WTC11 (cell line): ENCODE results near the gene LRP1. TPM values are rescaled to one million over a fixed set of nuclear protein-coding genes. Genes with fewer than 3 reads are reported as not detected.

Experiments used
- FOXP1 ChIP-seq: sonication (generic); formaldehyde crosslinking; IDR thresholded peaks from 2 replicates; pipeline ENCODE4 v1.8.0; 2022; ENCODE audit warnings: missing genetic modification reagents, mild to moderate bottlenecking, moderate library complexity, borderline replicate concordance
- GABPB1 ChIP-seq: sonication (generic); formaldehyde crosslinking; IDR thresholded peaks from 2 replicates; pipeline ENCODE4 v1.8.1; 2023; ENCODE audit warnings: mild to moderate bottlenecking, missing genetic modification reagents
- JAZF1 ChIP-seq: fragments of 250-450 bp; sonication (Bioruptor Pico); IDR thresholded peaks from 2 replicates; pipeline ENCODE4 v1.9.0; 2021; ENCODE audit warnings: moderate library complexity, mild to moderate bottlenecking, inconsistent platforms
- JUN ChIP-seq: sonication (generic); formaldehyde crosslinking; IDR thresholded peaks from 2 replicates; pipeline ENCODE4 v1.8.0; 2023; ENCODE audit warnings: mild to moderate bottlenecking, missing genetic modification reagents
- MLX ChIP-seq: sonication (generic); formaldehyde crosslinking; IDR thresholded peaks from 2 replicates; pipeline ENCODE4 v1.8.1; 2023; ENCODE audit warnings: mild to moderate bottlenecking, missing genetic modification reagents, moderate library complexity
- MYBL2 ChIP-seq: sonication (generic); formaldehyde crosslinking; IDR thresholded peaks from 2 replicates; pipeline ENCODE4 v1.8.1; 2023; ENCODE audit warnings: mild to moderate bottlenecking, moderate library complexity, missing genetic modification reagents
- NFATC4 ChIP-seq: fragments of 250-450 bp; sonication (Bioruptor Pico); IDR thresholded peaks from 2 replicates; pipeline ENCODE4 v1.9.0; 2021; ENCODE audit warnings: mild to moderate bottlenecking
- NR1H2 ChIP-seq: sonication (generic); formaldehyde crosslinking; IDR thresholded peaks from 2 replicates; pipeline ENCODE4 v1.9.0; 2021; ENCODE audit warnings: mild to moderate bottlenecking, moderate library complexity, missing genetic modification reagents
- NR3C1 ChIP-seq: sonication (generic); formaldehyde crosslinking; conservative IDR thresholded peaks from 2 replicates; pipeline ENCODE4 v1.8.1; 2023; ENCODE audit warnings: low read depth, mild to moderate bottlenecking, missing genetic modification reagents
- OVOL2 ChIP-seq: fragments of 250-450 bp; sonication (Bioruptor Pico); IDR thresholded peaks from 2 replicates; pipeline ENCODE4 v1.9.0; 2021; ENCODE audit warnings: mild to moderate bottlenecking, borderline replicate concordance
- PRRX2 ChIP-seq: fragments of 250-450 bp; sonication (Bioruptor Pico); IDR thresholded peaks from 2 replicates; pipeline ENCODE4 v1.8.0; 2021; ENCODE audit warnings: mild to moderate bottlenecking
- RELA ChIP-seq: sonication (generic); formaldehyde crosslinking; IDR thresholded peaks from 2 replicates; pipeline ENCODE4 v1.8.1; 2022; ENCODE audit warnings: missing genetic modification reagents, mild to moderate bottlenecking, borderline replicate concordance
- SMAD3 ChIP-seq: sonication (generic); formaldehyde crosslinking; IDR thresholded peaks from 2 replicates; pipeline ENCODE4 v1.8.0; 2022; ENCODE audit warnings: missing genetic modification reagents, mild to moderate bottlenecking, borderline replicate concordance
- SMAD4 ChIP-seq: sonication (generic); formaldehyde crosslinking; IDR thresholded peaks from 2 replicates; pipeline ENCODE4 v1.8.0; 2022; ENCODE audit warnings: mild to moderate bottlenecking, missing genetic modification reagents
- SP1 ChIP-seq: sonication (generic); formaldehyde crosslinking; conservative IDR thresholded peaks from 2 replicates; pipeline ENCODE4 v1.8.1; 2022; ENCODE audit warnings: missing genetic modification reagents
- ZNF416 ChIP-seq: fragments of 250-450 bp; sonication (Bioruptor Pico); IDR thresholded peaks from 2 replicates; pipeline ENCODE4 v1.9.0; 2021; ENCODE audit warnings: mild to moderate bottlenecking, inconsistent platforms
- total RNA-seq: library from RNA; stranded (reverse); gene quantifications from 3 replicates; pipeline ENCODE4 v1.2.3, GENCODE V29; 2021
- TF ChIP-seq, protein P1 (sequence below): sonication (generic); formaldehyde crosslinking; IDR thresholded peaks from 2 replicates; pipeline ENCODE4 v1.8.1; 2023; ENCODE audit warnings: mild to moderate bottlenecking, missing genetic modification reagents
- TF ChIP-seq, protein P2 (sequence below): fragments of 250-450 bp; sonication (Bioruptor Pico); IDR thresholded peaks from 2 replicates; pipeline ENCODE4 v1.9.0; 2021; ENCODE audit warnings: mild to moderate bottlenecking, borderline replicate concordance
- TF ChIP-seq, protein P3 (sequence below): sonication (generic); formaldehyde crosslinking; IDR thresholded peaks from 2 replicates; pipeline ENCODE4 v1.8.0; 2023; ENCODE audit warnings: mild to moderate bottlenecking, missing genetic modification reagents
- TF ChIP-seq, protein P4 (sequence below): fragments of 250-450 bp; sonication (Bioruptor Pico); IDR thresholded peaks from 2 replicates; pipeline ENCODE4 v2.1.2; 2022; ENCODE audit warnings: mild to moderate bottlenecking, moderate library complexity
- TF ChIP-seq, protein P5 (sequence below): fragments of 200-600 bp; IDR thresholded peaks from 2 replicates; pipeline ENCODE4 v1.8.0; 2022; ENCODE audit warnings: antibody characterized with exemption
- TF ChIP-seq, protein P6 (sequence below): sonication (generic); formaldehyde crosslinking; IDR thresholded peaks from 2 replicates; pipeline ENCODE4 v1.8.1; 2022; ENCODE audit warnings: missing genetic modification reagents, borderline replicate concordance

Gene LRP1
- total RNA-seq, 1 experiment from 2014 or later = 120 TPM

DNA sequence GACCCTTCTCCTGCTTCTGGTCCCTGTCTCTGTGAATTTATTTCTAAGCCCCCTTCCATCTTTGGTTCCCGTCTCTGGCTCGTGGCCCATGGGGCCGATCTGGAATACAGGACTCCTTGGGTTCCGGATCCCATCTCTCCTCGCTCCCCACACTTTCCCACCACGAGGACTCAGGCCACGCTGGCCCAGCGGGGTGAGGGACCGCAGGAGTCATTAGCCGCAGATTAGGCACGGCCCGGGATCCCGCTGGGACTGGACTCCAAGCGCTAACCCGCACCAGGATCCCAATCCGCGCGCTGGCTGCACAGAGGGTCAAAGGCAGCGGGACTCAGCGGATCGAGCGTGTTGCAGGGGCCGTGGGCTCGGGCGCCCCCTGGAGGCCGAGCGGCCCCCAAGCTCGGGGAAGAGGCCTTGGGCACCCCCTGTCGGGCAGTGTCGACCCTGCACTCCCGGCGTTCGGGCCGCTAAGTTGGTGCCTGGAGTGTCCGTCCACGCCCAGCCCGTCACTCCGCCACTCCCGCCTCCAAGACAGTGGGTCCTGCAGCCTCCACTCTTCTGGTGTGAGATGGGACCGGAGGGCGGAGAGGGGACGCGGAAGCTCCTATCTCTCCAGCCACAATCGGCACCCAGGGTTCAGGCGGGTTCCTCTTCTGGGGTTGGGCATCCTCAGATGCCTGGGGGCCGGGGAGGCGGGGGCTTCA is 110.7 kb downstream of the LRP1 start (continued):
- TF ChIP-seq, protein P1, sequence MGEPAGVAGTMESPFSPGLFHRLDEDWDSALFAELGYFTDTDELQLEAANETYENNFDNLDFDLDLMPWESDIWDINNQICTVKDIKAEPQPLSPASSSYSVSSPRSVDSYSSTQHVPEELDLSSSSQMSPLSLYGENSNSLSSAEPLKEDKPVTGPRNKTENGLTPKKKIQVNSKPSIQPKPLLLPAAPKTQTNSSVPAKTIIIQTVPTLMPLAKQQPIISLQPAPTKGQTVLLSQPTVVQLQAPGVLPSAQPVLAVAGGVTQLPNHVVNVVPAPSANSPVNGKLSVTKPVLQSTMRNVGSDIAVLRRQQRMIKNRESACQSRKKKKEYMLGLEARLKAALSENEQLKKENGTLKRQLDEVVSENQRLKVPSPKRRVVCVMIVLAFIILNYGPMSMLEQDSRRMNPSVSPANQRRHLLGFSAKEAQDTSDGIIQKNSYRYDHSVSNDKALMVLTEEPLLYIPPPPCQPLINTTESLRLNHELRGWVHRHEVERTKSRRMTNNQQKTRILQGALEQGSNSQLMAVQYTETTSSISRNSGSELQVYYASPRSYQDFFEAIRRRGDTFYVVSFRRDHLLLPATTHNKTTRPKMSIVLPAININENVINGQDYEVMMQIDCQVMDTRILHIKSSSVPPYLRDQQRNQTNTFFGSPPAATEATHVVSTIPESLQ (CRISPR knock-in tag) = no peak
- TF ChIP-seq, protein P2, sequence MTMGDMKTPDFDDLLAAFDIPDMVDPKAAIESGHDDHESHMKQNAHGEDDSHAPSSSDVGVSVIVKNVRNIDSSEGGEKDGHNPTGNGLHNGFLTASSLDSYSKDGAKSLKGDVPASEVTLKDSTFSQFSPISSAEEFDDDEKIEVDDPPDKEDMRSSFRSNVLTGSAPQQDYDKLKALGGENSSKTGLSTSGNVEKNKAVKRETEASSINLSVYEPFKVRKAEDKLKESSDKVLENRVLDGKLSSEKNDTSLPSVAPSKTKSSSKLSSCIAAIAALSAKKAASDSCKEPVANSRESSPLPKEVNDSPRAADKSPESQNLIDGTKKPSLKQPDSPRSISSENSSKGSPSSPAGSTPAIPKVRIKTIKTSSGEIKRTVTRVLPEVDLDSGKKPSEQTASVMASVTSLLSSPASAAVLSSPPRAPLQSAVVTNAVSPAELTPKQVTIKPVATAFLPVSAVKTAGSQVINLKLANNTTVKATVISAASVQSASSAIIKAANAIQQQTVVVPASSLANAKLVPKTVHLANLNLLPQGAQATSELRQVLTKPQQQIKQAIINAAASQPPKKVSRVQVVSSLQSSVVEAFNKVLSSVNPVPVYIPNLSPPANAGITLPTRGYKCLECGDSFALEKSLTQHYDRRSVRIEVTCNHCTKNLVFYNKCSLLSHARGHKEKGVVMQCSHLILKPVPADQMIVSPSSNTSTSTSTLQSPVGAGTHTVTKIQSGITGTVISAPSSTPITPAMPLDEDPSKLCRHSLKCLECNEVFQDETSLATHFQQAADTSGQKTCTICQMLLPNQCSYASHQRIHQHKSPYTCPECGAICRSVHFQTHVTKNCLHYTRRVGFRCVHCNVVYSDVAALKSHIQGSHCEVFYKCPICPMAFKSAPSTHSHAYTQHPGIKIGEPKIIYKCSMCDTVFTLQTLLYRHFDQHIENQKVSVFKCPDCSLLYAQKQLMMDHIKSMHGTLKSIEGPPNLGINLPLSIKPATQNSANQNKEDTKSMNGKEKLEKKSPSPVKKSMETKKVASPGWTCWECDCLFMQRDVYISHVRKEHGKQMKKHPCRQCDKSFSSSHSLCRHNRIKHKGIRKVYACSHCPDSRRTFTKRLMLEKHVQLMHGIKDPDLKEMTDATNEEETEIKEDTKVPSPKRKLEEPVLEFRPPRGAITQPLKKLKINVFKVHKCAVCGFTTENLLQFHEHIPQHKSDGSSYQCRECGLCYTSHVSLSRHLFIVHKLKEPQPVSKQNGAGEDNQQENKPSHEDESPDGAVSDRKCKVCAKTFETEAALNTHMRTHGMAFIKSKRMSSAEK = no peak
- TF ChIP-seq NR1H2 (CRISPR knock-in tag) = no peak
- TF ChIP-seq, protein P3, sequence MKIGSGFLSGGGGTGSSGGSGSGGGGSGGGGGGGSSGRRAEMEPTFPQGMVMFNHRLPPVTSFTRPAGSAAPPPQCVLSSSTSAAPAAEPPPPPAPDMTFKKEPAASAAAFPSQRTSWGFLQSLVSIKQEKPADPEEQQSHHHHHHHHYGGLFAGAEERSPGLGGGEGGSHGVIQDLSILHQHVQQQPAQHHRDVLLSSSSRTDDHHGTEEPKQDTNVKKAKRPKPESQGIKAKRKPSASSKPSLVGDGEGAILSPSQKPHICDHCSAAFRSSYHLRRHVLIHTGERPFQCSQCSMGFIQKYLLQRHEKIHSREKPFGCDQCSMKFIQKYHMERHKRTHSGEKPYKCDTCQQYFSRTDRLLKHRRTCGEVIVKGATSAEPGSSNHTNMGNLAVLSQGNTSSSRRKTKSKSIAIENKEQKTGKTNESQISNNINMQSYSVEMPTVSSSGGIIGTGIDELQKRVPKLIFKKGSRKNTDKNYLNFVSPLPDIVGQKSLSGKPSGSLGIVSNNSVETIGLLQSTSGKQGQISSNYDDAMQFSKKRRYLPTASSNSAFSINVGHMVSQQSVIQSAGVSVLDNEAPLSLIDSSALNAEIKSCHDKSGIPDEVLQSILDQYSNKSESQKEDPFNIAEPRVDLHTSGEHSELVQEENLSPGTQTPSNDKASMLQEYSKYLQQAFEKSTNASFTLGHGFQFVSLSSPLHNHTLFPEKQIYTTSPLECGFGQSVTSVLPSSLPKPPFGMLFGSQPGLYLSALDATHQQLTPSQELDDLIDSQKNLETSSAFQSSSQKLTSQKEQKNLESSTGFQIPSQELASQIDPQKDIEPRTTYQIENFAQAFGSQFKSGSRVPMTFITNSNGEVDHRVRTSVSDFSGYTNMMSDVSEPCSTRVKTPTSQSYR (CRISPR knock-in tag) = no peak
- TF ChIP-seq SMAD3 = no peak
- no peak for TF ChIP-seq OVOL2
- TF ChIP-seq, protein P4, sequence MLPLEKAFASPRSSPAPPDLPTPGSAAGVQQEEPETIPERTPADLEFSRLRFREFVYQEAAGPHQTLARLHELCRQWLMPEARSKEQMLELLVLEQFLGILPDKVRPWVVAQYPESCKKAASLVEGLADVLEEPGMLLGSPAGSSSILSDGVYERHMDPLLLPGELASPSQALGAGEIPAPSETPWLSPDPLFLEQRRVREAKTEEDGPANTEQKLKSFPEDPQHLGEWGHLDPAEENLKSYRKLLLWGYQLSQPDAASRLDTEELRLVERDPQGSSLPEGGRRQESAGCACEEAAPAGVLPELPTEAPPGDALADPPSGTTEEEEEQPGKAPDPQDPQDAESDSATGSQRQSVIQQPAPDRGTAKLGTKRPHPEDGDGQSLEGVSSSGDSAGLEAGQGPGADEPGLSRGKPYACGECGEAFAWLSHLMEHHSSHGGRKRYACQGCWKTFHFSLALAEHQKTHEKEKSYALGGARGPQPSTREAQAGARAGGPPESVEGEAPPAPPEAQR (CRISPR knock-in tag) = no peak
- TF ChIP-seq ZNF416 (CRISPR knock-in tag) = no peak
- peak; percentile 46; the same call in 1 of the 2 replicates for TF ChIP-seq MYBL2 (CRISPR knock-in tag)
- TF ChIP-seq NR3C1 (CRISPR knock-in tag) = 0 out of 2 replicates have a peak, but pooled peaks have one; percentile 72
- TF ChIP-seq PRRX2 (CRISPR knock-in tag) = 0 out of 2 replicates have a peak, but pooled peaks have one; percentile 62
- TF ChIP-seq SP1 (CRISPR knock-in tag) = peak; percentile 79
- TF ChIP-seq FOXP1 (CRISPR knock-in tag) = 0 out of 2 replicates have a peak, but pooled peaks have one; percentile 28
- TF ChIP-seq SMAD4 (CRISPR knock-in tag) = no peak
- no peak for TF ChIP-seq JUN (CRISPR knock-in tag)
- TF ChIP-seq, protein P5, sequence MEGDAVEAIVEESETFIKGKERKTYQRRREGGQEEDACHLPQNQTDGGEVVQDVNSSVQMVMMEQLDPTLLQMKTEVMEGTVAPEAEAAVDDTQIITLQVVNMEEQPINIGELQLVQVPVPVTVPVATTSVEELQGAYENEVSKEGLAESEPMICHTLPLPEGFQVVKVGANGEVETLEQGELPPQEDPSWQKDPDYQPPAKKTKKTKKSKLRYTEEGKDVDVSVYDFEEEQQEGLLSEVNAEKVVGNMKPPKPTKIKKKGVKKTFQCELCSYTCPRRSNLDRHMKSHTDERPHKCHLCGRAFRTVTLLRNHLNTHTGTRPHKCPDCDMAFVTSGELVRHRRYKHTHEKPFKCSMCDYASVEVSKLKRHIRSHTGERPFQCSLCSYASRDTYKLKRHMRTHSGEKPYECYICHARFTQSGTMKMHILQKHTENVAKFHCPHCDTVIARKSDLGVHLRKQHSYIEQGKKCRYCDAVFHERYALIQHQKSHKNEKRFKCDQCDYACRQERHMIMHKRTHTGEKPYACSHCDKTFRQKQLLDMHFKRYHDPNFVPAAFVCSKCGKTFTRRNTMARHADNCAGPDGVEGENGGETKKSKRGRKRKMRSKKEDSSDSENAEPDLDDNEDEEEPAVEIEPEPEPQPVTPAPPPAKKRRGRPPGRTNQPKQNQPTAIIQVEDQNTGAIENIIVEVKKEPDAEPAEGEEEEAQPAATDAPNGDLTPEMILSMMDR = peak; percentile 100
- TF ChIP-seq GABPB1 = peak; percentile 91
- TF ChIP-seq RELA (CRISPR knock-in tag) = no peak
- no peak for TF ChIP-seq NFATC4 (CRISPR knock-in tag)
- TF ChIP-seq, protein P6, sequence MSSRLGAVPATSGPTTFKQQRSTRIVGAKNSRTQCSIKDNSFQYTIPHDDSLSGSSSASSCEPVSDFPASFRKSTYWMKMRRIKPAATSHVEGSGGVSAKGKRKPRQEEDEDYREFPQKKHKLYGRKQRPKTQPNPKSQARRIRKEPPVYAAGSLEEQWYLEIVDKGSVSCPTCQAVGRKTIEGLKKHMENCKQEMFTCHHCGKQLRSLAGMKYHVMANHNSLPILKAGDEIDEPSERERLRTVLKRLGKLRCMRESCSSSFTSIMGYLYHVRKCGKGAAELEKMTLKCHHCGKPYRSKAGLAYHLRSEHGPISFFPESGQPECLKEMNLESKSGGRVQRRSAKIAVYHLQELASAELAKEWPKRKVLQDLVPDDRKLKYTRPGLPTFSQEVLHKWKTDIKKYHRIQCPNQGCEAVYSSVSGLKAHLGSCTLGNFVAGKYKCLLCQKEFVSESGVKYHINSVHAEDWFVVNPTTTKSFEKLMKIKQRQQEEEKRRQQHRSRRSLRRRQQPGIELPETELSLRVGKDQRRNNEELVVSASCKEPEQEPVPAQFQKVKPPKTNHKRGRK (CRISPR knock-in tag) = no peak
- TF ChIP-seq JAZF1 (CRISPR knock-in tag) = no peak
- no peak for TF ChIP-seq MLX (CRISPR knock-in tag)
